B cell (primary cell): Measurements from ENCODE around the gene PPP2CA. TPM values are rescaled to one million over a fixed set of nuclear protein-coding genes. Genes with fewer than 3 reads are reported as not detected.

ENCODE experiments used
- ATAC-seq: fragments of 200-7000 bp; cut with Tn5 transposase; one replicate; pipeline ENCODE4 v1.10.0; 2021; ENCODE audit warnings: low read depth, mild to moderate bottlenecking, moderate number of reproducible peaks, moderate library complexity
- CTCF ChIA-PET: fragments of 350-600 bp; sonication (Branson Sonifier 250); formaldehyde crosslinking; loops from one replicate; lab custom pipeline; 2021; ENCODE audit warnings: antibody characterized with exemption, inconsistent platforms; lab: Charles Lee
- POLR2A ChIA-PET: fragments of 350-600 bp; sonication (Branson Sonifier 250); formaldehyde crosslinking; loops from one replicate; lab custom pipeline; 2021; ENCODE audit warnings: antibody characterized with exemption; lab: Charles Lee
- DNase-seq: peaks from one replicate; pipeline ENCODE4 v3.0.0; 2013
- H2AFZ ChIP-seq: 2 replicates; pipeline ENCODE4 v1.6.1; 2012; ENCODE audit warnings: mild to moderate bottlenecking, low read depth, low read length; ENCODE audit not compliant: insufficient read depth, poor library complexity, severe bottlenecking
- H3K27ac ChIP-seq, 2 donors: 1 replicate in 1 of 2; 2 replicates in 1 of 2; pipeline ENCODE4 v1.5.1; 2012 to 2013; ENCODE audit warnings: low read length in 2 of 2, mild to moderate bottlenecking in 2 of 2, moderate library complexity in 1 of 2
- H3K27me3 ChIP-seq, 4 experiments: fragments of 200-600 bp in 1 of 4; sonication (generic) in 1 of 4; replicated peaks in 1 of 4; 1 replicate in 2 of 4; 2 replicates in 2 of 4; pipeline versions ENCODE4 v1.6.1 to v1.7.0; 2013 to 2016; ENCODE audit warnings: low read length in 3 of 4, mild to moderate bottlenecking in 2 of 4, mixed read lengths in 1 of 4, moderate library complexity in 1 of 4; ENCODE audit not compliant: insufficient read depth in 4 of 4, control insufficient read depth in 3 of 4; ENCODE audit errors: control extremely low read depth in 1 of 4
- H3K36me3 ChIP-seq, 2 experiments: replicated peaks in 1 of 2; 1 replicate in 1 of 2; 2 replicates in 1 of 2; pipeline versions ENCODE4 v1.6.1 to v1.7.1; 2013; ENCODE audit warnings: low read length in 1 of 2; ENCODE audit not compliant: insufficient read depth in 2 of 2, control insufficient read depth in 1 of 2; ENCODE audit errors: control extremely low read depth in 1 of 2, extremely low read depth in 1 of 2
- H3K4me1 ChIP-seq, 2 donors: fragments of 200-600 bp in 1 of 2; sonication (generic) in 1 of 2; 1 replicate in 1 of 2; 2 replicates in 1 of 2; pipeline versions ENCODE4 v1.5.1 to v1.6.1; 2013 to 2017; ENCODE audit warnings: low read length in 2 of 2; ENCODE audit not compliant: control insufficient read depth in 2 of 2, insufficient read depth in 2 of 2
- H3K4me2 ChIP-seq: replicated peaks from 2 replicates; pipeline ENCODE3; 2012; ENCODE audit warnings: mild to moderate bottlenecking, low read depth, low read length; ENCODE audit not compliant: poor library complexity, severe bottlenecking
- H3K4me3 ChIP-seq, 5 experiments: fragments of 200-600 bp in 1 of 5; sonication (generic) in 1 of 5; 1 replicate in 3 of 5; 2 replicates in 2 of 5; pipeline versions ENCODE4 v1.5.1 to v1.7.0; 2011 to 2016; ENCODE audit warnings: low read length in 4 of 5, mild to moderate bottlenecking in 4 of 5, low read depth in 2 of 5, control low read depth in 1 of 5, moderate library complexity in 1 of 5; ENCODE audit not compliant: insufficient read depth in 1 of 5; ENCODE audit errors: control extremely low read depth in 1 of 5, extremely low read depth in 1 of 5
- H3K79me2 ChIP-seq: fragments of 200-600 bp; sonication (generic); one replicate; pipeline ENCODE4 v1.6.0; 2016; ENCODE audit warnings: low read length; ENCODE audit not compliant: control insufficient read depth, insufficient read depth
- H3K9ac ChIP-seq: fragments of 200-600 bp; sonication (generic); 2 replicates; pipeline ENCODE4 v1.6.1; 2017; ENCODE audit warnings: mild to moderate bottlenecking, low read length, moderate library complexity
- H3K9me3 ChIP-seq, 3 donors: one replicate each; pipeline versions ENCODE4 v1.6.1 to v1.7.1; 2013; ENCODE audit warnings: low read length in 2 of 3; ENCODE audit not compliant: control insufficient read depth in 2 of 3, insufficient read depth in 1 of 3; ENCODE audit errors: control extremely low read depth in 1 of 3
- H4K20me1 ChIP-seq: 2 replicates; pipeline ENCODE4 v1.6.0; 2012; ENCODE audit warnings: mild to moderate bottlenecking, low read length; ENCODE audit not compliant: insufficient read depth, control insufficient read depth, poor library complexity, severe bottlenecking
- H3K27ac Mint-ChIP-seq: one replicate; pipeline ENCODE4 v1.8.0; 2021; ENCODE audit warnings: mixed read lengths
- H3K27me3 Mint-ChIP-seq: one replicate; pipeline ENCODE4 v1.8.0; 2021; ENCODE audit warnings: mixed read lengths
- H3K4me1 Mint-ChIP-seq: one replicate; pipeline ENCODE4 v1.8.0; 2021; ENCODE audit warnings: mixed read lengths
- H3K4me3 Mint-ChIP-seq: one replicate; pipeline ENCODE4 v1.8.0; 2021; ENCODE audit warnings: mixed read lengths
- H3K9me3 Mint-ChIP-seq: one replicate; pipeline ENCODE4 v1.8.0; 2022; ENCODE audit warnings: mixed read lengths; ENCODE audit not compliant: insufficient read depth
- CTCF ChIP-seq: fragments of 200-600 bp; IDR thresholded peaks from one replicate; pipeline ENCODE4 v1.8.0; 2022; ENCODE audit warnings: antibody characterized with exemption, mild to moderate bottlenecking
- EZH2 ChIP-seq: IDR thresholded peaks from 2 replicates; pipeline ENCODE4 v1.6.1; 2012; ENCODE audit warnings: borderline replicate concordance, low read depth, mild to moderate bottlenecking, moderate library complexity, low read length; ENCODE audit not compliant: insufficient read depth, poor library complexity, severe bottlenecking
- WGBS: methylation state at CpG from one replicate; pipeline ENCODE4 v1.1.5; 2013; ENCODE audit warnings: missing lambda C conversion rate; ENCODE audit not compliant: insufficient coverage; 5-methylcytosine and 5-hydroxymethylcytosine counted together
- intact Hi-C: fragments of 100-400 bp; cut with micrococcal nuclease; formaldehyde crosslinking; loops from one replicate; pipeline ENCODE4 v1.10.0; 2022
- polyA plus RNA-seq: library from polyadenylated mRNA; depleted of rRNA; stranded (reverse); fragments of >200 nt; gene quantifications from 2 replicates; pipeline ENCODE4 v1.2.3, GENCODE V29; 2012
- total RNA-seq, 2 donors: library from RNA; stranded (reverse); fragments of 120-200 nt in 1 of 2; gene quantifications; 1 replicate in 1 of 2; 2 replicates in 1 of 2; pipeline versions ENCODE4 v1.2.3 to v1.2.4, GENCODE V29; 2013 to 2022

Gene PPP2CA
- total and polyA plus RNA-seq, 2 donors (not counting 1 experiment from before 2014, with no cell fraction given) = 82.3 to 86.2 TPM

GRCh38 chr5:134145779-134146581 lies 79.9 kb downstream of the PPP2CA start:
- peaks cover 73% of the 10 kb centered on the region for H4K20me1 ChIP-seq
- no peaks in the 10 kb centered on the region for H3K9me3 Mint-ChIP-seq
- peak; percentile 85 for DNase-seq
- ChIA-PET CTCF (interaction anchor here (0.5 to 25.7 kb wide), 15 partner anchors 7 to 106 kb away, joined by 3 to 644 read pairs (median 3); no protein-coding TSS in a partner anchor), POLR2A (interaction anchor here (0.6 kb wide), 1 partner anchor 1620 kb away, joined by 3 read pairs; no protein-coding TSS in a partner anchor)
- H3K36me3 ChIP-seq = peaks cover 5 to 74% of the 10 kb centered on the region in 2 experiments
- H3K79me2 ChIP-seq = peaks cover 31% of the 10 kb centered on the region
- no peaks in the 10 kb centered on the region for H3K27me3 Mint-ChIP-seq
- H3K4me3 ChIP-seq = no peak overlapping the region
- no peaks in the 10 kb centered on the region for H3K4me1 ChIP-seq
- H3K9ac ChIP-seq = no peak overlapping the region
- H3K9me3 ChIP-seq = no peaks in the 10 kb centered on the region
- H3K27ac Mint-ChIP-seq = peak overlapping the region; percentile 11
- H3K27ac ChIP-seq = no peak overlapping the region
- ATAC-seq = peak; percentile 89
- intact Hi-C loops = loop anchor here (1.0 to 10.0 kb wide), 3 partner anchors 44 to 1031 kb away; no protein-coding TSS in a partner anchor
- H3K27me3 ChIP-seq = no peaks in the 10 kb centered on the region
- peaks cover 7% of the 10 kb centered on the region for H3K4me1 Mint-ChIP-seq
- WGBS = 87% methylated on average over 10 of the region's 13 CpGs
- H2AFZ ChIP-seq = no peak overlapping the region
- H3K4me3 Mint-ChIP-seq = no peak overlapping the region
- peak; percentile 96 for TF ChIP-seq CTCF
- TF ChIP-seq EZH2 = no peak
- no peak overlapping the region for H3K4me2 ChIP-seq
